SK-N-MC (cell line): ENCODE data around the gene GPR152.
"Not testable (repeated sequence)": the region's sequence is repeated elsewhere in the genome, so short reads cannot be mapped to it uniquely, and the experiment has no call there.

Source experiments
- DNase-seq: peaks from one replicate; pipeline ENCODE4 v3.0.0-alpha.2; 2011; ENCODE audit warnings: low read depth, low spot score
- H3K27ac ChIP-seq: fragments of 200-600 bp; sonication (generic); 2 replicates; pipeline ENCODE4 v1.5.1; 2016; ENCODE audit warnings: mixed run types
- H3K36me3 ChIP-seq: fragments of 200-600 bp; sonication (generic); 2 replicates; pipeline ENCODE4 v1.6.1; 2017; ENCODE audit warnings: antibody characterized with exemption, low read length, mixed read lengths; ENCODE audit not compliant: insufficient read depth
- H3K4me3 ChIP-seq: fragments of 200-600 bp; sonication (generic); 2 replicates; pipeline ENCODE4 v1.5.1; 2016
- H3K9ac ChIP-seq: fragments of 200-600 bp; sonication (generic); 2 replicates; pipeline ENCODE4 v1.8.0; 2017; ENCODE audit warnings: mixed run types, mixed read lengths; ENCODE audit not compliant: insufficient read length
- H3K9me3 ChIP-seq: fragments of 200-600 bp; sonication (generic); 2 replicates; pipeline ENCODE4 v1.6.1; 2017; ENCODE audit warnings: low read depth, mild to moderate bottlenecking, antibody characterized with exemption, low read length, moderate library complexity, mixed read lengths
- EZH2 ChIP-seq: fragments of 200-600 bp; sonication (generic); IDR thresholded peaks from one replicate; pipeline ENCODE4 v1.6.1; 2017; ENCODE audit warnings: antibody characterized with exemption
- FOXP2 ChIP-seq: optimal IDR thresholded peaks from 2 replicates; pipeline ENCODE3; 2011; ENCODE audit warnings: mild to moderate bottlenecking, moderate library complexity; ENCODE audit not compliant: insufficient read depth; ENCODE audit errors: extremely low read length, control extremely low read depth
- POLR2AphosphoS5 ChIP-seq: IDR thresholded peaks from 2 replicates; pipeline ENCODE4 v1.6.1; 2012; ENCODE audit warnings: mild to moderate bottlenecking, low read depth, low read length, borderline replicate concordance

Gene GPR152

GRCh38 chr11:67433536-67434394 lies 18.8 kb downstream of the GPR152 start:
- TF ChIP-seq EZH2 (no peak), POLR2AphosphoS5 (no peak), FOXP2 (no peak)

GRCh38 chr11:67432655-67433349 lies 19.7 kb downstream of the GPR152 start:
- Histone ChIP-seq H3K9me3 (no peaks in the 10 kb centered on the region), H3K9ac (no peak overlapping the region), H3K27ac (no peak overlapping the region), H3K36me3 (peaks cover 18% of the 10 kb centered on the region; the same call in 1 of the 2 replicates), H3K4me3 (no peak overlapping the region)
- no peak for DNase-seq
- TF ChIP-seq POLR2AphosphoS5 (no peak), EZH2 (no peak), FOXP2 (no peak)

More at GRCh38 chr11:67433536-67434394, 18.8 kb downstream of the GPR152 start:
- H3K9ac ChIP-seq: no peak overlapping the region
- no peak for DNase-seq
- peaks cover 18% of the 10 kb centered on the region; the same call in 1 of the 2 replicates for H3K36me3 ChIP-seq
- no peak overlapping the region for H3K27ac ChIP-seq
- H3K9me3 ChIP-seq: no peaks in the 10 kb centered on the region
- no peak overlapping the region for H3K4me3 ChIP-seq

- H3K9ac ChIP-seq: no peak overlapping the region
- H3K27ac ChIP-seq: no peak overlapping the region
- TF ChIP-seq EZH2 (no peak), FOXP2 (no peak), POLR2AphosphoS5 (no peak)
- no peaks in the 10 kb centered on the region for H3K9me3 ChIP-seq
- H3K4me3 ChIP-seq: no peak overlapping the region
- H3K36me3 ChIP-seq: peaks cover 18% of the 10 kb centered on the region; the same call in 1 of the 2 replicates
- DNase-seq: no peak
Measured at GRCh38 chr11:67431346-67432249, 20.9 kb downstream of the GPR152 start.

GRCh38 chr11:67429722-67430121 lies 22.8 kb downstream of the GPR152 start:
- H3K9me3 ChIP-seq: no peaks in the 10 kb centered on the region
- no peak overlapping the region for H3K4me3 ChIP-seq
- peaks cover 18% of the 10 kb centered on the region; the same call in 1 of the 2 replicates for H3K36me3 ChIP-seq
- no peak overlapping the region for H3K9ac ChIP-seq
- no peak for DNase-seq
- TF ChIP-seq POLR2AphosphoS5 (no peak), FOXP2 (no peak), EZH2 (no peak)
- H3K27ac ChIP-seq: no peak overlapping the region

- TF ChIP-seq EZH2 (no peak), FOXP2 (no peak), POLR2AphosphoS5 (no peak)
- no peak overlapping the region for H3K27ac ChIP-seq
- no peaks in the 10 kb centered on the region for H3K9me3 ChIP-seq
- peak overlapping the region; percentile 88 for H3K4me3 ChIP-seq
- H3K9ac ChIP-seq: peak overlapping the region; percentile 88
- DNase-seq: no peak
- H3K36me3 ChIP-seq: peaks cover 18% of the 10 kb centered on the region; the same call in 1 of the 2 replicates
Measured at GRCh38 chr11:67429038-67429668, 23.4 kb downstream of the GPR152 start.

GRCh38 chr11:67428052-67429001 lies 24.2 kb downstream of the GPR152 start, which contains the start of gene RPS6KB2:
Gene RPS6KB2 (plus strand): TSS chr11:67428494. CDS start chr11:67428546, 52 bp downstream.
- H3K4me3 ChIP-seq: peak within 1 kb of the TSS; percentile 88
- TF ChIP-seq FOXP2 (no peak), POLR2AphosphoS5 (peak; percentile 89), EZH2 (no peak)
- H3K9me3 ChIP-seq: no peaks in the 10 kb centered on the region
- peaks cover 15% of the 10 kb centered on the region; the same call in 1 of the 2 replicates for H3K36me3 ChIP-seq
- H3K27ac ChIP-seq: peak within 1 kb of the TSS; percentile 43; the same call in 1 of the 2 replicates
- peak within 1 kb of the TSS; percentile 88 for H3K9ac ChIP-seq
- DNase-seq: peak; percentile 81

- H3K27ac ChIP-seq, H3K4me3 ChIP-seq, DNase-seq, H3K36me3 ChIP-seq, H3K9me3 ChIP-seq, H3K9ac ChIP-seq: not testable (repeated sequence)
Measured at GRCh38 chr11:67427364-67427859, 25.1 kb downstream of the GPR152 start.
